LNCAP (cell line): ENCODE results near the gene SNCA.

Source experiments
- CTCF ChIP-seq: fragments of 450-650 bp; IDR thresholded peaks from 2 replicates; pipeline ENCODE4 v1.5.1; 2017; ENCODE audit warnings: mild to moderate bottlenecking

The SNCA gene

GRCh38 chr4:89681671-89682070 is 155.3 kb downstream of the SNCA start:
- TF ChIP-seq CTCF = no peak

- no peak for TF ChIP-seq CTCF
Observed at GRCh38 chr4:89681219-89681618, 155.7 kb downstream of the SNCA start.

- TF ChIP-seq CTCF = no peak
Observed at GRCh38 chr4:89674876-89675459, 162.0 kb downstream of the SNCA start.
